ENCODE results near the gene GREB1L. TPM values are rescaled to one million over a fixed set of nuclear protein-coding genes. Genes with fewer than 3 reads are reported as not detected.

GREB1L gene
- total and polyA plus RNA-seq, 8 donors, result 0.37 to 1.3 (median 0.74) TPM

GRCh38 chr18:21546423-21546822 lies 304.4 kb downstream of the GREB1L start:
- H3K27me3 ChIP-seq, result no peaks in the 10 kb centered on the region
- no peak for DNase-seq
- H3K4me3 ChIP-seq, result no peak overlapping the region
- ATAC-seq, result no peak
- H3K36me3 ChIP-seq, result peaks cover 0 to 54% of the 10 kb centered on the region in 2 donors
- H3K9me3 ChIP-seq, result no peaks in the 10 kb centered on the region
- no peaks in the 10 kb centered on the region for H3K4me1 ChIP-seq
- no peak for TF ChIP-seq CTCF (IDR thresholded peaks at IDR 0.05)
- H3K27ac ChIP-seq, result no peak overlapping the region
- intact Hi-C loops (cut with DNase I), result no loop called here

- Histone ChIP-seq H3K4me1 (no peaks in the 10 kb centered on the region), H3K36me3 (peaks cover 0 to 66% of the 10 kb centered on the region in 2 donors), H3K4me3 (no peak overlapping the region), H3K9me3 (no peaks in the 10 kb centered on the region), H3K27ac (no peak overlapping the region), H3K27me3 (no peaks in the 10 kb centered on the region)
- DNase-seq, result no peak
- no peak for TF ChIP-seq CTCF (IDR thresholded peaks at IDR 0.05)
- intact Hi-C loops (cut with DNase I), result no loop called here
- ATAC-seq, result no peak
These were observed 306.6 kb downstream of the GREB1L start for GRCh38 chr18:21548647-21549046.

GRCh38 chr18:21550510-21550970 lies 308.5 kb downstream of the GREB1L start:
- intact Hi-C loops (cut with DNase I), result no loop called here
- ATAC-seq, result no peak
- Histone ChIP-seq H3K4me1 (no peaks in the 10 kb centered on the region), H3K27me3 (no peaks in the 10 kb centered on the region), H3K9me3 (no peaks in the 10 kb centered on the region), H3K27ac (no peak overlapping the region), H3K4me3 (no peak overlapping the region), H3K36me3 (peaks cover 0 to 65% of the 10 kb centered on the region in 2 donors)
- no peak for TF ChIP-seq CTCF (IDR thresholded peaks at IDR 0.05)
- no peak for DNase-seq

- intact Hi-C loops (cut with DNase I), result no loop called here
- peaks cover 0 to 58% of the 10 kb centered on the region in 2 donors for H3K36me3 ChIP-seq
- no peak for DNase-seq
- no peaks in the 10 kb centered on the region for H3K9me3 ChIP-seq
- H3K4me3 ChIP-seq, result no peak overlapping the region
- no peak for ATAC-seq
- H3K4me1 ChIP-seq, result no peaks in the 10 kb centered on the region
- H3K27me3 ChIP-seq, result no peaks in the 10 kb centered on the region
- no peak for TF ChIP-seq CTCF (IDR thresholded peaks at IDR 0.05)
- H3K27ac ChIP-seq, result no peak overlapping the region
These were observed 315.7 kb downstream of the GREB1L start for GRCh38 chr18:21557607-21558253.

GRCh38 chr18:21559195-21559594 lies 317.2 kb downstream of the GREB1L start:
- no peak overlapping the region for H3K4me3 ChIP-seq
- TF ChIP-seq CTCF (IDR thresholded peaks at IDR 0.05), result no peak
- peaks cover 0 to 60% of the 10 kb centered on the region in 2 donors for H3K36me3 ChIP-seq

More at GRCh38 chr18:21559195-21559594, 317.2 kb downstream of the GREB1L start:
- ATAC-seq (no peak), DNase-seq (no peak)
- intact Hi-C loops (cut with DNase I), result no loop called here
- no peaks in the 10 kb centered on the region for H3K4me1 ChIP-seq
- H3K27me3 ChIP-seq, result no peaks in the 10 kb centered on the region
- H3K9me3 ChIP-seq, result no peaks in the 10 kb centered on the region
- H3K27ac ChIP-seq, result no peak overlapping the region

Data from left lung (tissue), 10 donors.